Measurements from ENCODE around the gene UTS2B. TPM values are rescaled to one million over a fixed set of nuclear protein-coding genes. Genes with fewer than 3 reads are reported as not detected.
"Not testable (repeated sequence)": the region's sequence is repeated elsewhere in the genome, so short reads cannot be mapped to it uniquely, and the experiment has no call there.

The UTS2B gene
- polyA plus RNA-seq, 4 donors: 0.24 to 1.1 (median 1.0) TPM

DNA sequence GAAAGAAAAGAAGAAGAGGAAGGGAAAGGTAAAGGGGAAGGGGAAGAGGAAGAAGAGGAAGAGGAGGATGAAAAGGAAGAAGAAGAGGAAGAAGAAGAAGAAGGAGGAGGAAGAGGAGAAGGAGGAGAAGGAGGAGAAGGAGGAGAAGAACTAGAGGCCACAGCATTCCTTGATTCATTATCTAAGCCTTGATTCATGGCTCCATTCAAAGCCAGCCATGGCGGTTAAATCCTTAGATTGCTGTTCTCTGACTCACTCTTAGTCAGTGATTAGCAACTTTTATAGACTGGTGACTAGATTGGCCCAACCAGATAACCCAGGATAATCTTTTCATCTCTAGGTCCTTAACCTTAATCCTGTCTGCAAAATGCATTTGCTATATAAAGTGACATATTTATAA, 83.7 kb downstream of the UTS2B start:
- DNase-seq (ENCODE audit: low read depth in 4 of 4, low spot score in 3 of 4): no peak

DNA sequence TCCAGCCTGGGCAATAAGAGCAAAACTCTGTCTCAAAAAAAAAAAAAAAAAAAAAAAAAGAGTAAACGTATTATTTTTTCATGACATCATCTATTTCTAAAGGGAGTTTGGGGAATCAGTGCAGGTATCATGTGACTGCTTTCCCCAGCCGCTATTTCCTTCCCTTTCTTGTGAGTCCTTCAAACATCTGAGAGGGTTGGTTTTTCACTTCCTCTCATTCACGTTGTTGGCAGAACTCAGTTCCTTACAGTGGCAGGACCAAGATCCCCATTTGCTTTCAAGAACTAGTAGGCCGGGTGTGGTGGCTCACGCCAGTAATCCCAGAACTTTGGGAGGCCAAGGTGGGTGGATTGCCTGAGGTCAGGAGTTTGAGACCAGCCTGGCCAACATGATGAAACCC, 84.3 kb downstream of the UTS2B start:
- not testable (repeated sequence) for DNase-seq (ENCODE audit: low read depth in 4 of 4, low spot score in 3 of 4)

DNA sequence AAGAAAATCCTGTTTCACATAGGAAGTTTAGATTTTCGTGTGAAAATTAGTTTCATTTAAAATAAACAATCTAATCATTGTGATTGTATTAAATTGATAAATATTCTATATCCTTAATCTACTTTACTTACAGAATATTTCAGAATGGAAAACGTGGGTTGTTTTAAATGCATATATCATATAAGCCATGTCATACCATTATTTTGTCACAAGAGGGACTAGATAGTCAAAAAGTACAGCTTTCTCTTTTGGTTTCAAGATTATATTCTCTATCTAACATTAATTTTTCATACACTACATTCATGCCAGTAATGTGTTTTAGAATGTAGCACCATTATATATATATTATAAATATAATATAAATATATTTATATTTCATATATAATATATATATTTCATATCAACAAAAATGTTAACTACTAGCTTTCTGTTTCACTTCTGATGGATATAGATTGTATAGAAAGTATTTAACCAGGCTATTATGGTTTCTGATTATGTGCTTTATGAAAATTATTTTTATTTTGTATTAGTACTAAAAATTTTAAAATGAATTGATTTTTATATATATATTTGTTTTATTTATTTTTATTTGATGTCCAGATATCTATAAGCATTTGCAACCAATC, 86.0 kb downstream of the UTS2B start:
- no peak for DNase-seq (ENCODE audit: low read depth in 4 of 4, low spot score in 3 of 4)

DNA sequence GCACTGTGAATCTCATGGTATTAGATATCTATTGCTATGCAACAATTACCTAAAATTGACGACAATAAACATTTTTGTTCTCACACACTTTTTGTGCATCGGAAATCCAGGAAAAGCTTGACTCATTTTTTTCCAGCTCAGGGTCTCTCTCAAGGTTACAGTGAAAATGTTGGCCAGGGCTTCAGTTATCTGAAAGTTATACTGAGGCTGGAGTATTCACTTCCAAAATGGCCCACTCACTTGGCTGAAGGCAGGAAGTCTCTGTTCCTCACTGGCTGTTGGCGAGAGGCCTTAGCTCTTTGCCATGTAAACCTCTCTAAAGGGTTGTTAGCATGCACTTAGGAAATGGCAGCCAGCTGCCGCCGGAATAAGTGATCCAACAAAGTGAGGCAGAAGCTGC, 89.8 kb downstream of the UTS2B start:
- no peak for DNase-seq (ENCODE audit: low read depth in 4 of 4, low spot score in 3 of 4)

DNA sequence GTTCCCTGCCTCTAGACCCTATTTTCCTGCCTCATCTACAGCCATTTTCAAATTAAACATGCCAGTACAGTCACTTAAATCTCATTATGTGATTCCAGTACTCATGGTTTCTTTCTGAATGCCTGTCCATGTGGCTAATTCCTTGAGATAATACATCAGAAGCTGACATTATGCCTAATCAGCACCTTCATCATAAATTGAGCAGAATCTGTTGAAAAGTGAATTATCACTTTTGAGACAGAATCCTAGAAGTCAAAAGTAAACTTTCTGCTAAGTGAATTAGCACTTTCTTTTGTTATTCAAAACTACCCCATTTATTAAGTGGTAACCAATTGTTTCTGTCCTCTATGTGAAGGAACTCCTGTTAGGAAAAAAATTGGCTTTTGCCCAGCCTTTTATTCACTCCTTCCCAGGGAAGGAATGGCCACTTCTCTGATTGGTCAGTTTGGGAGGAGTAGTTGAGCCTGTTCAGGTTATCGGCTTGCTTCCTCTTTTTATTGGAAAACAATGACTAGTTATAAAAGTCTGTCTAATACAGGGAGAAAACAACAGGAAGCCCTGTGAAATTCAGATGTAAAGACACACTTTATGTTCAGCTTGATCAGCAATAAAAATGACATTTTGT, 90.8 kb downstream of the UTS2B start:
- DNase-seq (ENCODE audit: low read depth in 4 of 4, low spot score in 3 of 4): no peak

DNA sequence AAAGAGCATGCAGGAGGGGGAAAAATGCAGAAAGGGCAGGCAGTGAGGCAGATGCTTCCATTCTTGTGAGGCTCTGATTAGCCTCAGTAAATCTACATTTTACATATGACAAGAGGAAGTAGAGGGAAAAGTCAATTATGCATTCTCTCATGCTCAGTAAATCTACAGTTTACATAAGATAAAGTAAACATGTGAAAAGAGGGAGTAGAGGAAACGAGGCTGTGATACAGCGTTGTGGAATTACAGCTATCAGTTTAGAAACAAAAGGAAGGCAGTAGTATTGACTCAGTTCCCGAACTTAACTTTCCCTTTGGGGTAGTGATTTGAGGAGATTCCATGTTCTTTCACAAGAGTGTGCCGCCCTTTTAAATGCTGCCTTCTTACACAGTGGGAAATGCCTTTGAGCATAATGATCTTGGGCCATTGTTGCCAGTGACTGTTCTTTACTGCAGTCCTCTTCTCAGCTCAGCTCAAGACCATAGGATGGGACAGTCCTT, 92.0 kb downstream of the UTS2B start:
- DNase-seq (ENCODE audit: low read depth in 4 of 4, low spot score in 3 of 4): no peak

DNA sequence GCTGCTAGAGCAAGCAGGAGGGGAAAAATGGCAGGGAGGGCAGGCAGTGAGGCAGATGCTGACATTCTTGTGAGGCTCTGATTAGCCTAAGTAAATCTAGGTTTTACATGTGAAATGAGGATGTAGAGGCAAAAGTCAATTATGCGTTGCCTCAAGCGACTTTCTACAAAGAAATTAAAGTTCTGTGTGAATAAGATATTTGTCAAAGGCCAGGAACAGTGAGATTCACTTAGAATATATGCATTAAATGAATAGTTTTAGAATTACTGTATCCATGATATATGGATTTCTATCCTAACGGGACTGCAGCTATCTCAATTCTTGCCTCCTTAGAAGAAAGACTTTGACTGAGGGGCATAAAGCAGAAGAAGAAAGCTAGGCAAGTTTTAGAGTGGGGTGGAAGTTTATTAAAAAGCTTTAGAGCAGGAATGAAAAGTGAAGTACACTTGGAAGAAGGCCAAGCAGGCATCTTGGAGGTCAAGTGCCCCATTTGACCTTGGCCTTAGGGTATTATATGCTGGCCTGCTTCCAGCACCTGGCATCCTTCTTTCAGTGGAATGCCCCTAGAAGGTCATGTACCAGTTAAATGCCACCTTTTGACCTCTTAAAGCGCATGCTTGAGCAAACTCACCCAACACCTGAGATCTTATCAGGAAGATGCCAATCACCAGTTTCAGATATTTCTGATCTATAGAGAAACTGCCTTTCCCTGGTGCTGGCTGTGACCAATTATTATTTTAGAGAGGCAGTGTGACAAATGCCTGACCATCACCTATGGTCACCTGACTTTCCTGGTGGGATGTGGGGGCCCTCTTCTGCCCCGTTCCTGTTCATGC, 93.1 kb downstream of the UTS2B start:
- peak in 1 of 4 donors; percentile 7 for DNase-seq (ENCODE audit: low read depth in 4 of 4, low spot score in 3 of 4)

DNA sequence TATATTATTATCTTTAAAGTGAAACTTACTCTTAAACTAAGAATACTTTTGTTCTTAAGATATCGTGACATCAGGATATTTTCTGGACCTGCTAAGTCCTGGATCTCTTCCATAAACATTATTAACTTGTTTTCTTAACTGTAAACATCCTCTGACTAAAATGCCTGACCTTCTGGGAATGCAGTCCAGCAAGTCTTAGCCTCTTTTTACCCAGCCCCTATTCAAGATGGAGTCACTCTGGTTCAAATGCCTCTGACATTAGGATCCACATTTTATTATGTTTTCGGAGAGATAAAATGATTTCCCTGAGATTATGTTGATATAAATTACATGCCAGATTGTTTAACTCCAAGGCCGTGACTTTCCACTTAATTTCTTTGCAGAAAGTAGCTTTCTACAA, 93.7 kb downstream of the UTS2B start:
- peak in 3 of 4 donors; percentile 7 to 18 (median 15) for DNase-seq (ENCODE audit: low read depth in 4 of 4, low spot score in 3 of 4)

DNA sequence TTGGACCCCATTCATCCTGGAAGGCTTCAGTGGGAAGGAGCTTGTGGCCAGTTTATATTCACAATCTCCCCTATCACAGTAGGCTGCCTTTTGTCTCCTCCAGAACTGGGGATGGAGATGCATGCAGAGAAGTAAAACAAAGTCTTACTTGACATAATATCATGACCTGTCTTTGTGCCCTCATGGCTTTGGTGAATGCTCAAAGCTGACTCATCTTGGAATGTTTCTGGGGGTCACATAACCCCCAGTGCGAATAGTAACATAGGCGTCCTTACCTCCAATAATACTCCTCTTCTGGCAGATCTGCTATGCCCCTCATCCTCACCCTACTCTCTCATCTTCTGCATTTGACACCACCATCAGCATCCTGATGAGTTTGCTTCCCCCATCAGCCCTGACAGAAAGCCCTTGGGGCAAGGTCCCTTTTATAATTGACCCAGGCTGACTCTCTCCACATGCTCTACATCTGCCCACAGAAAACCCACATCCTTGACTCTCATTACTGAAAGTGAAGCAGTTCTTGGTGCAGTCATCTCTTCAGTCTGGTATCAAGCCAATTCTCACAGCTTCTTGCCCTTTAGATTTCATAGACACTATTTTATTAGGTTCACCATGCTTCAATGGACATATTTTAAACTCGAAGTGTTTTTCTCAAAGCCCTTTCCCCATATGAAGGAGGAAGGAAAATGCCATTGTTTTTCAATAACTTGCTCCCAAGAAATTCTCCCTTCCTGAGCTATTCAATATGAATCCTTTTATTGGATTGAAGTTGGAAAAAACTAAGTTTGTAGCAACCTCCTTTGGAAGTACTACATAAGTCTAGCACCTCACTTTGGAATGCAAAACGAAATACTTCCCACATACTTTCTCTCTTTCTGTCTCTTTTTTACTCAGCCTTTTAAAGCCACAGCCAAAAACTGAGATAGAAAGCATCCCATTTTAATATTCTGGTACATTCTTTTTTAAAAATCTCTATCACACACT, 94.7 kb downstream of the UTS2B start:
- DNase-seq (ENCODE audit: low read depth in 4 of 4, low spot score in 3 of 4): no peak

DNA sequence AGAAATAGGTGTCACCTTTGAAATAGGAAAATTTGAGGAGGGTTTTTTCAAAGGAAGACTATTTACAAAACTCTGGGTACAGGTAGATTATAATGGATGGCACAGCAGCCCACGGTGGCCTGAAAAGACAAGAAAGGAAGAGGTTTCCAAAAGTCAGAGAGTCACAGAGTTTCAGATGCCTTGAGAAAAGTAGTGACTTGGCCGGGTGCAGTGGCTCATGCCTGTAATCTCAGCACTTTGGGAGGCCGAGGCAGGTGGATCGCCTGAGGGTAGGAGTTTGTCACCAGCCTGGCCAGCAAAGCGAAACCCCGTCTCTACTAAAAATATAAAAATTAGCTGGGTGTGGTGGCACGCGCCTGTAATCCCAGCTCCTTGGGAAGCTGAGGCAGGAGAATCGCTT, 96.1 kb downstream of the UTS2B start:
- DNase-seq (ENCODE audit: low read depth in 4 of 4, low spot score in 3 of 4): no peak

DNA sequence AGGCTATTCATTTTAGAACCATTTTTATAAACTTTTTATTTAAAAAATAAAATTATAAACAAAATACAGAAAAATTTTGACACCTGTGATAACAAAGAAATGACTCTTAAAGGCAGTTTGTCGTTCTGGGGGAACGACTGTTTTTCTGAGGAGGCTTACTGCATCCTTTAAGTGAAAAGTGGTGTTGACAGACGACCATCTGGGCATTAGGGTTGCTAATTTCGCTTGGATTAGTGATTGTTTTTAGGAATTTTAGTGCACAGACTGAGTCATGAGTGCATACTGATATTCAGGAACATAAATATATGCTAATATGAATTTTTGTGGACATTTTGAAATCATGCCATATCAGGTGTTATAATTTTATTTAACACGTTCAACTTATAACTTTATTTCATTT, 102.8 kb downstream of the UTS2B start:
- DNase-seq (ENCODE audit: low read depth in 4 of 4, low spot score in 3 of 4): no peak

DNA sequence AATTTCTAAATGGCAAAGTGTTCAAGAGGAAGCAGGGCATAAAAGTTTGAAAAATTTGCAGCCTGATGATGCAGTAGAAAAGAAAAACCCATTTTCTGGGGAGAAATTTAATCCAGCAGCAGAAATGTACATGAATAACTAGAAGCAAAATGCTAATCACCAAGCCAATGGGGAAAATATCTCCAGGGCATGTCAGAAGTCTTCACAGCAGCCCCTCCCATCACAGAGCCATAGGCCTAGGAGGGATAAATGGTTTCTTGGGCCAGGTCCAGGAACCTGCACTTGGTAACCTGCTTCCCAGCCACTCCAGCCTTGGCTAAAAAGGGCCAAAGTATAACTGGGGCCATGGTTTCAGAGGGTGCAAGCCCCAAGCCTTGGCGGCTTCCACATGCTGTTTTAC, 108.7 kb downstream of the UTS2B start:
- DNase-seq (ENCODE audit: low read depth in 4 of 4, low spot score in 3 of 4): no peak

DNA sequence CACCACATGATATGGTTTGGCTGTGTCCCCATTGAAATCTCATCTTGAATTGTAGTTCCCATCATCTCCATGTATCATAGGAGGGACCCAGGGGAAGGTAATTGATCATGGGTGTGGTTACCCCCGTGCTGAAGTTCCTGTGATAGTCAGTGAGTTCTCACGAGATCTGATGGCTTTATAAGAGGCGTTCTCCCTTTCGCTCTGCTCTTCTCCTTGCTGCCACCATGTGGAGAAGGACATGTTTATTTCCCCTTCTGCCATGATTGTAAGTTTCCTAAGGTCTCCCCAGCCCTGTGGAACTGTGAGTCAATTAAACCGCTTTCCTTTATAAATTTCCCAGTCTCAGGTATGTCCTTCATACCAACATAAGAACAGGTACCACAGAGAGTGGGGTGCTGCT, 109.4 kb downstream of the UTS2B start:
- no peak for DNase-seq (ENCODE audit: low read depth in 4 of 4, low spot score in 3 of 4)

DNA sequence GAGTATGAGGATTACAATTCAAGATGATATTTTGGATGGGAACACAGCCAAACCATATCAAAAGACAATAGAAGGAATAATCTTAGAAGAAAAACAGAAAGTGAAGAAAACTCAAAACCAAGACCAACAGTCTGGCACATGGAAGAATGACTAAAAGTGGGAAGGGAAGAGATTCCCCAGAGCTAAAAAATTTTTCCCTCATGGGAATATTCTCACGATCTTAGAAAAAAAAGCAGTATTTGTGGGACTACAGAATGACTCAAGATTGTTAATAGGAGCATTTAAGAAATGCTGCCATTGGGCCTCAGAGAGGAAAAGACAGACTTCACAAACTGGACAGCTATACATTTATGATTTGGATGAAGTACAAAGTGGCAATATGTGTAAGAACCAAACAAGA, 113.0 kb downstream of the UTS2B start:
- no peak for DNase-seq (ENCODE audit: low read depth in 4 of 4, low spot score in 3 of 4)

Other genes starting within 250 kb of the UTS2B start
- gene OSTN, start 131.3 kb downstream of the UTS2B start, polyA plus RNA-seq (ENCODE audit: insufficient read length in 4 of 4): 10 to 100 TPM in 2 of 4 donors, 1 to 10 TPM in 2; 8.7 to 19.2 (median 11.4) TPM
- gene CCDC50, start 1.1 kb downstream of the UTS2B start, polyA plus RNA-seq (ENCODE audit: insufficient read length in 4 of 4): 10 to 100 TPM; 64.3 to 70.8 (median 68.6) TPM
- gene PYDC2, start 130.6 kb upstream of the UTS2B start, polyA plus RNA-seq (ENCODE audit: insufficient read length in 4 of 4): not detected

Measured in right renal pelvis (tissue), 4 donors.